GM20000 (cell line): Measurements from ENCODE around the gene PTRH2.

ENCODE experiments used
- DNase-seq: peaks from one replicate; pipeline ENCODE4 v3.0.0; 2012; ENCODE audit warnings: low spot score
- CTCF ChIP-seq: IDR thresholded peaks from 2 replicates; pipeline ENCODE4 v1.5.1; 2012; ENCODE audit warnings: mild to moderate bottlenecking, control low read depth; ENCODE audit errors: extremely low read depth, missing control alignments

The PTRH2 gene

GRCh38 chr17:59719526-59719925, 12.3 kb upstream of the PTRH2 start:
- no peak for TF ChIP-seq CTCF
- DNase-seq, result no peak

- no peak for DNase-seq
- no peak for TF ChIP-seq CTCF
Measured at GRCh38 chr17:59716427-59716826, 9.2 kb upstream of the PTRH2 start.

- no peak for TF ChIP-seq CTCF
- DNase-seq, result no peak
Measured at GRCh38 chr17:59714255-59714654, 7.0 kb upstream of the PTRH2 start.

- DNase-seq, result no peak
- TF ChIP-seq CTCF, result no peak
Measured at GRCh38 chr17:59712862-59713261, 5.6 kb upstream of the PTRH2 start.

GRCh38 chr17:59711936-59712335, 4.7 kb upstream of the PTRH2 start:
- TF ChIP-seq CTCF, result no peak
- DNase-seq, result no peak

- no peak for DNase-seq
- no peak for TF ChIP-seq CTCF
Measured at GRCh38 chr17:59707971-59708430, 771 bp upstream of the PTRH2 start.

GRCh38 chr17:59702304-59702703, 4.9 kb downstream of the PTRH2 start:
- TF ChIP-seq CTCF, result no peak
- DNase-seq, result no peak

- TF ChIP-seq CTCF, result no peak
- no peak for DNase-seq
Measured at GRCh38 chr17:59699786-59700185, 7.4 kb downstream of the PTRH2 start.
